Spleen (tissue), 7 donors: ENCODE results near the gene QPCT.

Experiments used
- POLR2A ChIP-seq, 3 donors: fragments of 450-650 bp; IDR thresholded peaks; one replicate each; pipeline ENCODE4 v1.5.1; 2017; ENCODE audit warnings: antibody characterized with exemption in 3 of 3, mild to moderate bottlenecking in 1 of 3
- TF ChIP-seq, protein P1 (sequence below), 11 experiments: fragments of 200-600 bp in 7 of 11; fragments of 450-650 bp in 4 of 11; sonication (generic) in 4 of 11; IDR thresholded peaks in 8 of 11; conservative IDR thresholded peaks in 3 of 11; 1 replicate in 7 of 11; 2 replicates in 4 of 11; pipeline versions ENCODE4 v1.4.0 to v1.8.0; 2016 to 2021; ENCODE audit warnings: antibody characterized with exemption in 11 of 11, inconsistent platforms in 4 of 11, mild to moderate bottlenecking in 1 of 11
- donor health status: DM: no; HTN: no; CAD: no; lungs with moderate emphysema.
- donor health status: DM: no; HTN: no; CAD: no.
- donor health status: DM: no; HTN: no; CAD: no.

DNA sequence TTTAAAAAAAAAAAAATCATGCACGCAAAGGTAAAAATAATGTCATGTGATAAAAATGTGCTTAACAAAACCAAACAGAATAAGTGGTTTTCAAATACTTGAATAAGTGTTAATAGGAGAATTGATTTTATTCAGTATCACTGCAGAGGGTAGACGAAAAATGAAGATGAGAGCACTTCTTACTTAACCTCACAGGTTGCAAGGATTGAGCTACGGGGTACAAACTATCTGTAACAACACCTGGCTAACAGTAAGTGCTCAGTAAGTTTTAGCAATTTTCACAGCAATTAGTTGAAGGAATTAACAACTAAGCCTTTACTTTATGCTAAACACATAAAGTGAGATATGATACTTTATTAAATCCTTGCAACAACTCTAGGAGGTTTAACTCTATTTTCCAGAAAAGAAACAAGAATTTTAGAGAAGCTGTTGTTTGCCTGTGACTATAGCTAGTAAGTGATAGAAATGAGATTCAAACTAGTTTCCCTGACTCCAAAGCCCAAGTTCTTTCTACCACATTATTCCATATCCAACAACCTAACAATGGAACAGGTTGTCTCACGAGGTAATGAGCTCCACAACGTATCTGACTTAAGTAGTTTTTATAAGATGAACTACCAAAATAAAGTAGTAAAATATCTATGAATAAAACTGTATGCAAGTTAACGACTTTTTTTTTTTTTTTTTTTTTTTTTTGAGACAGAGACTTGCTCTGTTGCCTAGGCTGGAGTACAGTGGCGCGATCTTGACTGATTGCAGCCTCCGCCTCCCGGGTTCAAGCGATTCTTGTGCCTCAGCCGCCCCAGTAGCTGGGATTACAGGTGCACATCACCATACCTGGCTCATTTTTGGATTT is 24.4 kb upstream of the QPCT start:
- TF ChIP-seq, protein P1, sequence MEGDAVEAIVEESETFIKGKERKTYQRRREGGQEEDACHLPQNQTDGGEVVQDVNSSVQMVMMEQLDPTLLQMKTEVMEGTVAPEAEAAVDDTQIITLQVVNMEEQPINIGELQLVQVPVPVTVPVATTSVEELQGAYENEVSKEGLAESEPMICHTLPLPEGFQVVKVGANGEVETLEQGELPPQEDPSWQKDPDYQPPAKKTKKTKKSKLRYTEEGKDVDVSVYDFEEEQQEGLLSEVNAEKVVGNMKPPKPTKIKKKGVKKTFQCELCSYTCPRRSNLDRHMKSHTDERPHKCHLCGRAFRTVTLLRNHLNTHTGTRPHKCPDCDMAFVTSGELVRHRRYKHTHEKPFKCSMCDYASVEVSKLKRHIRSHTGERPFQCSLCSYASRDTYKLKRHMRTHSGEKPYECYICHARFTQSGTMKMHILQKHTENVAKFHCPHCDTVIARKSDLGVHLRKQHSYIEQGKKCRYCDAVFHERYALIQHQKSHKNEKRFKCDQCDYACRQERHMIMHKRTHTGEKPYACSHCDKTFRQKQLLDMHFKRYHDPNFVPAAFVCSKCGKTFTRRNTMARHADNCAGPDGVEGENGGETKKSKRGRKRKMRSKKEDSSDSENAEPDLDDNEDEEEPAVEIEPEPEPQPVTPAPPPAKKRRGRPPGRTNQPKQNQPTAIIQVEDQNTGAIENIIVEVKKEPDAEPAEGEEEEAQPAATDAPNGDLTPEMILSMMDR (IDR thresholded peaks at IDR 0.05 in 8 of 11, conservative IDR thresholded peaks at IDR 0.05 in 3 of 11), result no peak
- TF ChIP-seq POLR2A (IDR thresholded peaks at IDR 0.05), result no peak
